Osteocyte (in vitro differentiated cells): ENCODE results near the gene NR2F1-AS1. TPM values are rescaled to one million over a fixed set of nuclear protein-coding genes. Genes with fewer than 3 reads are reported as not detected.

Experiments used
- DNase-seq: peaks from one replicate; pipeline ENCODE4 v3.0.0; 2021; ENCODE audit warnings: mixed read lengths; ENCODE audit not compliant: unreplicated experiment; ENCODE audit errors: extremely low spot score
- H3K27ac Mint-ChIP-seq: one replicate; pipeline ENCODE4 v1.8.0; 2021; ENCODE audit warnings: mild to moderate bottlenecking, mixed read lengths; ENCODE audit not compliant: unreplicated experiment
- H3K27me3 Mint-ChIP-seq: one replicate; pipeline ENCODE4 v1.8.0; 2021; ENCODE audit warnings: mixed read lengths; ENCODE audit not compliant: unreplicated experiment
- H3K36me3 Mint-ChIP-seq: one replicate; pipeline ENCODE4 v1.8.0; 2021; ENCODE audit warnings: mixed read lengths; ENCODE audit not compliant: unreplicated experiment
- H3K4me1 Mint-ChIP-seq: one replicate; pipeline ENCODE4 v1.8.0; 2021; ENCODE audit warnings: mixed read lengths; ENCODE audit not compliant: unreplicated experiment
- H3K4me3 Mint-ChIP-seq: one replicate; pipeline ENCODE4 v1.8.0; 2021; ENCODE audit warnings: mild to moderate bottlenecking, moderate library complexity, mixed read lengths; ENCODE audit not compliant: unreplicated experiment
- H3K9me3 Mint-ChIP-seq: one replicate; pipeline ENCODE4 v1.8.0; 2021; ENCODE audit warnings: mixed read lengths; ENCODE audit not compliant: unreplicated experiment
- total RNA-seq: library from RNA; stranded (reverse); gene quantifications from 2 replicates; pipeline ENCODE4 v1.2.1, GENCODE V29; 2021
- TF ChIP-seq, protein P1 (sequence below): fragments of 200-600 bp; sonication (generic); IDR thresholded peaks from 2 replicates; pipeline ENCODE4 v1.5.0; 2021; ENCODE audit warnings: antibody characterized with exemption, mild to moderate bottlenecking, moderate library complexity

NR2F1-AS1 gene
- total RNA-seq, 1 donor from 2014 or later, result 40.9 TPM

DNA sequence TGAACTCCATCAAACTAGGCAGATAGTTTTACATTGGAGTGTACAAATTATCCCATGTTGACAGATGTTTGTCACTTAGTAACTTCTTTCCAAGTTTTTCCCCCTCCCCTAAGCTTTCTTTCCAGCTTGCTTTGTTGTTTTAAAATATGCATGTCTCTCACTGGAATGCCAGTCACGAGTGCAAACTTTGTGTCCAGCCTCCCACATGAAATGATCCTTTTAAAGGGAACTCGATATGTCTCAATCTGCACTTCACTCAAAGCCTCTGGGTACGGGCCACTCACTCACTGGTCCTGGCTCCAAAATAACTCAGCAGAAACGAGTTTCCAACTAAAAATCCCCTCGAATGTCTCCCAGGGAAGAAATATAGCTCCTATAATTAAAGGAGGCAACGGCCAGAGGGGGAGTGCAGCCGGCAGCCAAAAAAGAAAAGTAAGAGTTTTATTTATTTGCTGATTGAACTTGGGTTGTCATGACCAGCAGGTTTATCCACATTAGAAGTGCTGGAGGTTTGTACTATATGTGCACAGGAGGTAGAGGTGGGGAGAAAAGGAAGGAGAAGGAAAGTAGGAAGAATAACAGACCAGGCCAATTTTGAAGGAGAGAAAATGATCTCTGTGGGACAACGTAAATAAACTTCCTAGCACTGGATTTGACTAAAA is 19.5 kb upstream of the NR2F1-AS1 start:
- Mint-ChIP-seq H3K9me3 (no peaks in the 10 kb centered on the region), H3K27me3 (no peaks in the 10 kb centered on the region), H3K4me1 (peaks cover 41% of the 10 kb centered on the region), H3K4me3 (no peak overlapping the region), H3K27ac (no peak overlapping the region), H3K36me3 (peaks cover 4% of the 10 kb centered on the region)
- DNase-seq, result no peak
- TF ChIP-seq, protein P1, sequence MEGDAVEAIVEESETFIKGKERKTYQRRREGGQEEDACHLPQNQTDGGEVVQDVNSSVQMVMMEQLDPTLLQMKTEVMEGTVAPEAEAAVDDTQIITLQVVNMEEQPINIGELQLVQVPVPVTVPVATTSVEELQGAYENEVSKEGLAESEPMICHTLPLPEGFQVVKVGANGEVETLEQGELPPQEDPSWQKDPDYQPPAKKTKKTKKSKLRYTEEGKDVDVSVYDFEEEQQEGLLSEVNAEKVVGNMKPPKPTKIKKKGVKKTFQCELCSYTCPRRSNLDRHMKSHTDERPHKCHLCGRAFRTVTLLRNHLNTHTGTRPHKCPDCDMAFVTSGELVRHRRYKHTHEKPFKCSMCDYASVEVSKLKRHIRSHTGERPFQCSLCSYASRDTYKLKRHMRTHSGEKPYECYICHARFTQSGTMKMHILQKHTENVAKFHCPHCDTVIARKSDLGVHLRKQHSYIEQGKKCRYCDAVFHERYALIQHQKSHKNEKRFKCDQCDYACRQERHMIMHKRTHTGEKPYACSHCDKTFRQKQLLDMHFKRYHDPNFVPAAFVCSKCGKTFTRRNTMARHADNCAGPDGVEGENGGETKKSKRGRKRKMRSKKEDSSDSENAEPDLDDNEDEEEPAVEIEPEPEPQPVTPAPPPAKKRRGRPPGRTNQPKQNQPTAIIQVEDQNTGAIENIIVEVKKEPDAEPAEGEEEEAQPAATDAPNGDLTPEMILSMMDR, result no peak

DNA sequence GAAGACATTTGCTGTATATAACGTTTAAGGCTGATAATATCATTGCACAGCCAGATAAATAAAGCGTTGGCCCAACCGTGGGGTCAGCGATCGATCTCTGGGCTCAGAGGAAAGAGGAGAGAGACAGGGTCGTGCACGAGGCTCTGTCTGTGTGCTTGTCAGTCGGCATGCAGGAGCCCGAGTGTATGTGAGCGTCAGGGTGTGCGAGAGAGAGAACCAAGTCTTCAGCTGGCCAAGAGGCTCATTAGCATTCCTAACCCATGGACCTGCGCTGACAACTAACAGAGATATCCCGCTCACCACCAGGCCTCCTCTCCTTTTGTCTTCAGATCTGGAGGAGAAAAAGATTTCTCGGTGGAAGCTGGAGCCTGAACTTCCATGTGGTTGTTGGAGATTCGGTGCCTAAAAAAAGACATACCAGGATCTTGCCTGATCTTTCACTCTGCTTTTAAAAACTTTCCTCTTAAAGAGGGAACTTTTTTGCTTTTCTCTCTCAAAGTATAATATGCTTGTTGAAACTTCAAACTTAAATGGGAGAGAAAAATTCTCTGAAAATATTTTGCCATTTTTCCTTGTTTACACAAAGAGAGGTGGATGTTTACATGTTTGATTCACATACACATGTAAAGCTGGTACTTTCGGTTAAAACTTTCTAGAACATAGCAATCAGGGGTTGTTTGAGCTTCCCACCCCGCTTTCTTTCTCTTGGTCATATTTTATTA is 18.5 kb upstream of the NR2F1-AS1 start:
- H3K36me3 Mint-ChIP-seq, result peaks cover 10% of the 10 kb centered on the region
- DNase-seq, result no peak
- peaks cover 41% of the 10 kb centered on the region for H3K4me1 Mint-ChIP-seq
- H3K9me3 Mint-ChIP-seq, result no peaks in the 10 kb centered on the region
- no peak overlapping the region for H3K4me3 Mint-ChIP-seq
- TF ChIP-seq, protein P1, result no peak
- no peak overlapping the region for H3K27ac Mint-ChIP-seq
- no peaks in the 10 kb centered on the region for H3K27me3 Mint-ChIP-seq

DNA sequence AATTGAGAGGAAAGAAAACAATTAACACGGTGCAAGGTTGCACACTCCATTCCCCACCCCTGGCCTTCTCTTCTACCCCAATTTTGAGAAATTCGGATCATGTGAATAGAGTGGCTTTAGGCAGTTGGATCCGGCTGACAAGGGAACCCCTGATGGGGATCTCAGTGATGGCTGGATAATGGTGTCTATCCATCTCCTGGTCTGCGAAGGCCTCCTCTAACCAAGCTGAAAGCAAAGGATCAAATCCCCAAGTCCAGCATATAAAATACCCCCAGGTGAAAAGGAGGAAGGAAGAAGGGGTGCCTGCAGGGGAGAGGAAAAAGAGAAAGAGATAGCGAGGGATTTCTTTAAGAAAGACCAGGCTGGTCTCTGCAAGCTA is 18.0 kb upstream of the NR2F1-AS1 start:
- TF ChIP-seq, protein P1, result no peak
- DNase-seq, result no peak
- peaks cover 15% of the 10 kb centered on the region for H3K36me3 Mint-ChIP-seq
- H3K27ac Mint-ChIP-seq, result no peak overlapping the region
- no peak overlapping the region for H3K4me3 Mint-ChIP-seq
- no peaks in the 10 kb centered on the region for H3K27me3 Mint-ChIP-seq
- peaks cover 42% of the 10 kb centered on the region for H3K4me1 Mint-ChIP-seq
- no peaks in the 10 kb centered on the region for H3K9me3 Mint-ChIP-seq

DNA sequence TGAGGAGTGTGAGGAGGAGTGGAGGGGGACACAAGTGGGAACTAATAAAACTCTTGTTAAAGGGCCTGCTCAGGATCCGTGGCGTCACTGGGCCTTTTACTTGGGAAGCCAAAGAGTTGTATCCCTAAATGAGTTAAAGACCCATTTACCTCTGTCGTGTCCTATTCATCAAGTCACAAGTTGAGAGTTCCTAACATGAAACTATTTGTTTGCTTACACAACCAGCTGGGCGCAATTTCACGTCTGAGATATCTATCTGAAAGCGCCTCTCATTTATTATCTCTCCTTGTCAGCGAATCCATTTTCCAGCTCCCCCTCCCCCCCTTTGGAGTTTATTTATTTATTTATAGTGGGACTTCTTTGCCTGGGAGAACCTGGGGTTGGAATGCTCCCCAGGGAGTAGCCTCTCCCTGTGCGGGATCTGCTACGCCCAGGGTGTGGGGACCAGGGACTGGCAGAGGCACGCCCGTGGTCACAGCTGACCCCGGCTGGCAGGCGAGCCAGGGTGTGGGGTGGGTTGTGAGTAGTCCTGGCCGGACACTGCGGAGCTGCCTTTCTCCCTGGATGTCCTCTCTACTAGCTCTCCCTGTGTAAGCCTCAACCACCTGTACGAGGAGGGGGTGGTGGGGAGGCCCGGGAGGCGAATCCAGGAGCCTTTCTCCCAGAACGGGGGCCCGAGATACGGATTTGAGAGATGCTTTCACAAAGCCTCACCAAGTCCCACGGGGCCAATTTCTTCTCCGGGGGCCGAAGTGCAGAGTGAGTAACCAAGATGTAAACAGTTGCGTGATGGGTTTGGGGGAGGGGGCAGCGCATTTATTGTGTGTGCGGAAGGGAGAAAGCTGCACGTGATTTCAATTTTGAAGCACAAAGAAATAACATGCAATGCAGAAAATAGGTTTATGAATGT is 17.3 kb upstream of the NR2F1-AS1 start:
- Mint-ChIP-seq H3K36me3 (peaks cover 21% of the 10 kb centered on the region), H3K9me3 (no peaks in the 10 kb centered on the region), H3K27me3 (no peaks in the 10 kb centered on the region), H3K27ac (no peak overlapping the region), H3K4me3 (no peak overlapping the region), H3K4me1 (peaks cover 44% of the 10 kb centered on the region)
- TF ChIP-seq, protein P1, result no peak
- DNase-seq, result no peak
